H1 (cell line): ENCODE measurements around the gene MYO15B. TPM values are rescaled to one million over a fixed set of nuclear protein-coding genes. Genes with fewer than 3 reads are reported as not detected.

Source experiments
- FOSL1 ChIP-seq: IDR thresholded peaks from 2 replicates; pipeline ENCODE4 v1.6.1; 2011; ENCODE audit warnings: mild to moderate bottlenecking, low read depth, low read length, moderate library complexity; ENCODE audit not compliant: insufficient read depth
- HDAC6 ChIP-seq: IDR thresholded peaks from one replicate; pipeline ENCODE4 v1.7.1; 2012; ENCODE audit warnings: low read depth, mild to moderate bottlenecking, inconsistent platforms, low read length, moderate library complexity
- NANOG ChIP-seq: IDR thresholded peaks from 2 replicates; pipeline ENCODE4 v1.6.1; 2011; ENCODE audit warnings: low read length, low read depth, mild to moderate bottlenecking, inconsistent platforms; ENCODE audit not compliant: insufficient read depth, poor library complexity, severe bottlenecking
- RFX5 ChIP-seq: IDR thresholded peaks from 2 replicates; pipeline ENCODE4 v1.6.1; 2011; ENCODE audit warnings: low read depth, low read length, improper control_type of control experiment, borderline replicate concordance
- SP2 ChIP-seq: IDR thresholded peaks from 2 replicates; pipeline ENCODE4 v1.6.1; 2012; ENCODE audit warnings: mild to moderate bottlenecking, low read length, inconsistent platforms
- ZNF274 ChIP-seq: IDR thresholded peaks from 2 replicates; pipeline ENCODE4 v1.7.0; 2012; ENCODE audit warnings: low read length, borderline replicate concordance; ENCODE audit errors: extremely low read depth
- polyA plus RNA-seq, 7 experiments: library from polyadenylated mRNA; depleted of rRNA in 3 of 7; stranded (reverse) in 5 of 7; unstranded in 2 of 7; fragments of >200 nt in 5 of 7; fragments of 200-250 nt in 2 of 7; gene quantifications; 1 replicate in 5 of 7; 2 replicates in 1 of 7; 4 replicates in 1 of 7; pipeline versions ENCODE4 v1.2.1 to v1.2.3, GENCODE V29; 2011 to 2013; ENCODE audit warnings: missing spikeins in 2 of 7, mixed read lengths in 2 of 7
- total RNA-seq: library from RNA; stranded (reverse); fragmentation: NEBNext Ultra II Directional; extraction: Animal tissue kit (Norgen Biotek cat#: 25700); gene quantifications from 2 replicates; pipeline ENCODE4 v1.2.1, GENCODE V29; 2021
- TF ChIP-seq, protein P1 (sequence below): IDR thresholded peaks from 2 replicates; pipeline ENCODE4 v1.6.1; 2011; ENCODE audit warnings: low read length, improper control_type of control experiment

The MYO15B gene
- total and polyA plus RNA-seq, 2 of the 8 experiments (the other 6 are each of a cell fraction or from before 2014, with no cell fraction given): 7.1 to 11.2 TPM

DNA sequence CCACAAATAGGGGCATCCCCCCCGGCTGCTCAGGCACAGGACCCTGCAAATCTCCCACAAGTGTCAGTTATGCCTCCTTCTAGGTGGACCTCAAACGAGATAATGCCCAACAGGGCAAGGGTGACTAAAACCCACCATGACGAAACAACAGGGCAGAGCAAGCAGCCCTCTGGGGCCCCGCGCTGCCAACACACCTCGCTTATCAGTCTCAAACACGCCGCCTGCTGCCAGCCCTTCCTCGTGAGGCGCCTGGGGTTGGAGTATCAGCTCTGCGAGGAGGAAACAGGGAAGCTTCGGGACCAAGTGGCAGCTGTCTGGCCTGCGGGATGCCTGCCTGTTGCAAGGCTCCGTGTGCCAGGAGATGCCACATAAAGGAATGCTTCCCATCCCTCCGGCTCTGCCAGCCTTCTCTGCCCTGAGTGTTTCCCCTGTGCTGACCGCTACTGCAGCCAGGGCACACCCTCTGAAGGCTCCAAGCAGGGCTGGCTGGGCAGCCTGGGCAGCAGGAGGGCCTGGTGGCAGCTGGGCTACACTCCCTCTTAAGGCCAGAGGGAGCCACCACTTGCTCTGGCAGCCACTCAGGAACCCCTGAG lies 48.1 kb downstream of the MYO15B start (continued):
- TF ChIP-seq FOSL1 (no peak), SP2 (no peak), NANOG (no peak), RFX5 (no peak), ZNF274 (no peak), HDAC6 (no peak)
- TF ChIP-seq, protein P1, sequence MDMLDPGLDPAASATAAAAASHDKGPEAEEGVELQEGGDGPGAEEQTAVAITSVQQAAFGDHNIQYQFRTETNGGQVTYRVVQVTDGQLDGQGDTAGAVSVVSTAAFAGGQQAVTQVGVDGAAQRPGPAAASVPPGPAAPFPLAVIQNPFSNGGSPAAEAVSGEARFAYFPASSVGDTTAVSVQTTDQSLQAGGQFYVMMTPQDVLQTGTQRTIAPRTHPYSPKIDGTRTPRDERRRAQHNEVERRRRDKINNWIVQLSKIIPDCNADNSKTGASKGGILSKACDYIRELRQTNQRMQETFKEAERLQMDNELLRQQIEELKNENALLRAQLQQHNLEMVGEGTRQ: no peak
